Sigmoid colon (tissue), 4 donors: ENCODE measurements around the gene CDK2.

Experiments used
- POLR2A ChIP-seq, 2 donors: fragments of 450-650 bp; IDR thresholded peaks; one replicate each; pipeline ENCODE4 v1.6.1; 2016; ENCODE audit warnings: antibody characterized with exemption in 2 of 2, mild to moderate bottlenecking in 2 of 2, moderate library complexity in 2 of 2
- POLR2AphosphoS5 ChIP-seq, 4 donors: sonication (generic); formaldehyde crosslinking; IDR thresholded peaks; one replicate each; pipeline ENCODE4 v1.6.1; 2017; ENCODE audit warnings: antibody characterized with exemption in 4 of 4
- TF ChIP-seq, protein P1 (sequence below), 4 experiments: fragments of 450-650 bp in 3 of 4; fragments of 200-600 bp in 1 of 4; IDR thresholded peaks; one replicate each; pipeline ENCODE4 v1.5.1; 2016 to 2019; ENCODE audit warnings: antibody characterized with exemption in 4 of 4, mild to moderate bottlenecking in 3 of 4, moderate library complexity in 2 of 4

DNA sequence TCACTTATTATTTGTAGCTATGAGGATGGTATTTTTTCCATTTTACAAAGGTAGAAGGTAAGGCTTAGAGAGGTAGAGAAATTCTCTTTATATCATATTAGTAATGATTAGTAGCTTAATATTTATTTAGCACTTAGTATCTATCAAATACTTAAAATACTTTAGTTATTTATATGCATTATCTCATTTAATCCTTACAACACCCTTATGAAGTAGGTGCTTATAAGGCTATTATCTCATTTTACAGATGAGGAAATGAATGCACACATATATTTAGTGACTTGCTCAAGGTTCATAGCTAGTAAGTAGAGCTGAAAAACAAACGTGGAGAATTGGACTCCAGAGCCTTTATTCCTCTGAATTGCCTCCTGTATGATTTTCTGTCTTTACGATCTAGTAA lies 18.2 kb downstream of the CDK2 start:
- TF ChIP-seq, protein P1, sequence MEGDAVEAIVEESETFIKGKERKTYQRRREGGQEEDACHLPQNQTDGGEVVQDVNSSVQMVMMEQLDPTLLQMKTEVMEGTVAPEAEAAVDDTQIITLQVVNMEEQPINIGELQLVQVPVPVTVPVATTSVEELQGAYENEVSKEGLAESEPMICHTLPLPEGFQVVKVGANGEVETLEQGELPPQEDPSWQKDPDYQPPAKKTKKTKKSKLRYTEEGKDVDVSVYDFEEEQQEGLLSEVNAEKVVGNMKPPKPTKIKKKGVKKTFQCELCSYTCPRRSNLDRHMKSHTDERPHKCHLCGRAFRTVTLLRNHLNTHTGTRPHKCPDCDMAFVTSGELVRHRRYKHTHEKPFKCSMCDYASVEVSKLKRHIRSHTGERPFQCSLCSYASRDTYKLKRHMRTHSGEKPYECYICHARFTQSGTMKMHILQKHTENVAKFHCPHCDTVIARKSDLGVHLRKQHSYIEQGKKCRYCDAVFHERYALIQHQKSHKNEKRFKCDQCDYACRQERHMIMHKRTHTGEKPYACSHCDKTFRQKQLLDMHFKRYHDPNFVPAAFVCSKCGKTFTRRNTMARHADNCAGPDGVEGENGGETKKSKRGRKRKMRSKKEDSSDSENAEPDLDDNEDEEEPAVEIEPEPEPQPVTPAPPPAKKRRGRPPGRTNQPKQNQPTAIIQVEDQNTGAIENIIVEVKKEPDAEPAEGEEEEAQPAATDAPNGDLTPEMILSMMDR (IDR thresholded peaks at IDR 0.05), result no peak
- TF ChIP-seq POLR2AphosphoS5 (IDR thresholded peaks at IDR 0.05) (no peak), POLR2A (IDR thresholded peaks at IDR 0.05) (no peak)
